ENCODE results near the gene ARF1. TPM values are rescaled to one million over a fixed set of nuclear protein-coding genes. Genes with fewer than 3 reads are reported as not detected.

Gene ARF1
- total and polyA plus RNA-seq, 2 of the 13 experiments (the other 11 are each of a cell fraction or from before 2014, with no cell fraction given) = 186 to 327 TPM

DNA sequence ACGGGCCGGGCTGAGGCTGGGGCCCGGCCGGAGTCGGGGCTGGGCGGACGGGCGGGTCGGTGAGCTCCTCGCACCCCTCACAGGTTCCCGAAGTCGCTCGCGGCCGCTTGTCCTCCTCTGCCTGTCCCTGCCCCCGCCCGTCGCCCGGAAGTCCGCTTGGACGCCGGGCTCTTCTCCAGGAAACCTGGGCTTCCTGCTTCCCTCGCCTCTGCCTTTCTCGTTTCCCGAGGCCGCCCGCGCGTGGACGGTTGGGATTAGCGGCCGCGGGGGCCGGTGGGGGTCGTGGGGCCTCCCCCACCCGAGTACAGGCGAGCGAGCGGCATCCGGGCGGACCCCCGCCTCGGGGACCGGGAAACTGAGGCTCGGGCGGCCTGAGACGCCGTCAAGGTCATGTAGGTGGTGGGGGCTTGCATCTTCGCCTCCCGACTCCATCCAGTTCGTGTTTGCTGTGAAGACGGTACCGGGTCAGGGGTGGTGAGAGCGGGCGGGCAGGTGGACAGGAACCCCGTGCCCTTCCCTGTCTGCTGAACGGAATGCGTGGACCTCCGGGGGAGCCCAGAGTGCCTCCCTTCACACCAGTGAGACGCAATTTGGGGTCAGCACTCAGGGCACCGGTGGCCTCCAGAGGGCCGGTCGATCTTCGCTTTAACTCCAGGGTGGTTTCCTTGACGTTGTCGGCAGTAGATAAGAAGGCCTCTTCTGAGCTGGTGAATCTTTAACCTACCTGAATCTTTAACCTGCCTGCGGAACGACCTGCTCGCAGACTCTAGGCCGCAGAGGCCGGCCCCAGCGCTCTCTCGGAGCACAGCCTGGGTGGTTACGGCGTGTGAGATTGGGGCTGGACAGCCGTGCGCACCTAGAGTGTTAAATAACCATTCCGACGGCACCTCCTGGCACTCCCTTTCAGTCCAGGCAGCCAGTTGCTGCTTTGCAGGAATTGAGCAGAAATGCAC, 686 bp downstream of the ARF1 start (continued):
- peak; percentile 32; the same call in 1 of the 2 replicates for TF ChIP-seq ZSCAN25 (CRISPR knock-in tag; IDR thresholded peaks at IDR 0.05)
- TF ChIP-seq NRL (CRISPR knock-in tag; IDR thresholded peaks at IDR 0.05; ENCODE audit: borderline replicate concordance) = peak; percentile 78; the same call in 1 of the 2 replicates
- TF ChIP-seq ZNF451 (CRISPR knock-in tag; IDR thresholded peaks at IDR 0.05) = no peak
- no peak; the same call in 1 of the 2 replicates for TF ChIP-seq ZNF598 (CRISPR knock-in tag; IDR thresholded peaks at IDR 0.05; ENCODE audit: borderline replicate concordance)
- no peak for TF ChIP-seq PCBP2 (optimal IDR thresholded peaks at IDR 0.05; ENCODE audit: low read depth, low read length, poor library complexity, severe bottlenecking)
- TF ChIP-seq HIVEP1 (CRISPR knock-in tag; IDR thresholded peaks at IDR 0.05) = 0 out of 2 replicates have a peak, but pooled peaks have one; percentile 12
- TF ChIP-seq ZFY (CRISPR knock-in tag; IDR thresholded peaks at IDR 0.05) = peak; percentile 73
- 0 out of 2 replicates have a peak, but pooled peaks have one; percentile 19 for TF ChIP-seq KDM3A (CRISPR knock-in tag; IDR thresholded peaks at IDR 0.05; ENCODE audit: low read depth)
- no peak for TF ChIP-seq ZNF382 (CRISPR knock-in tag; IDR thresholded peaks at IDR 0.05; ENCODE audit: borderline replicate concordance)
- TF ChIP-seq SAP130 (CRISPR knock-in tag; IDR thresholded peaks at IDR 0.05; ENCODE audit: low read depth) = 0 out of 2 replicates have a peak, but pooled peaks have one; percentile 24
- 0 out of 2 replicates have a peak, but pooled peaks have one; percentile 53 for TF ChIP-seq MEF2D (CRISPR knock-in tag; IDR thresholded peaks at IDR 0.05)
- TF ChIP-seq ZNF292 (CRISPR knock-in tag; IDR thresholded peaks at IDR 0.05; ENCODE audit: borderline replicate concordance, low read depth) = 0 out of 2 replicates have a peak, but pooled peaks have one; percentile 38
- peak; percentile 5; the same call in 1 of the 2 replicates for TF ChIP-seq PHF8 (CRISPR knock-in tag; IDR thresholded peaks at IDR 0.05)
- peak; percentile 88; the same call in 1 of the 2 replicates for TF ChIP-seq ZNF790 (CRISPR knock-in tag; IDR thresholded peaks at IDR 0.05; ENCODE audit: borderline replicate concordance)
- TF ChIP-seq POLR2A (IDR thresholded peaks at IDR 0.05; ENCODE audit: insufficient read depth in 1 of 2, low read depth in 2 of 2, low read length in 2 of 2) = peak; percentile 61 to 71
- no peak for TF ChIP-seq ATAD3A (CRISPR knock-in tag; IDR thresholded peaks at IDR 0.05)
- TF ChIP-seq ZNF766 (CRISPR knock-in tag; IDR thresholded peaks at IDR 0.05; ENCODE audit: borderline replicate concordance) = no peak
- TF ChIP-seq SIN3B (IDR thresholded peaks at IDR 0.05; ENCODE audit: low read length) = no peak
- peak; percentile 81 for TF ChIP-seq AGO2 (optimal IDR thresholded peaks at IDR 0.05; ENCODE audit: low read depth, low read length)
- TF ChIP-seq, protein P1, sequence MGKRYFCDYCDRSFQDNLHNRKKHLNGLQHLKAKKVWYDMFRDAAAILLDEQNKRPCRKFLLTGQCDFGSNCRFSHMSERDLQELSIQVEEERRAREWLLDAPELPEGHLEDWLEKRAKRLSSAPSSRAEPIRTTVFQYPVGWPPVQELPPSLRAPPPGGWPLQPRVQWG (CRISPR knock-in tag; IDR thresholded peaks at IDR 0.05; ENCODE audit: borderline replicate concordance, low read depth) = no peak
